HepG2 (cell line): ENCODE measurements around the gene ZDHHC3. TPM values are rescaled to one million over a fixed set of nuclear protein-coding genes. Genes with fewer than 3 reads are reported as not detected.

Source experiments
- ATAC-seq: fragments of 200-7000 bp; cut with Tn5 transposase; 3 replicates; pipeline ENCODE4 v1.9.1; 2020; ENCODE audit warnings: mild to moderate bottlenecking, moderate library complexity
- BruUV-seq: library from RNA; stranded (reverse); fragments of 400-500 nt; replicated peaks from 2 replicates; lab custom pipeline; 2021; lab: Mats Ljungman, UMichigan
- CTCF ChIA-PET: fragments of 300-600 bp; formaldehyde crosslinking; extraction: SDS; loops from one replicate; lab custom pipeline; 2021; ENCODE audit warnings: low total read pairs, inconsistent platforms, low intra/inter-chr PET ratio; lab: Yijun Ruan, JAX
- POLR2A ChIA-PET: fragments of 350-600 bp; sonication (Branson Sonifier 250); formaldehyde crosslinking; loops from one replicate; lab custom pipeline; 2020; ENCODE audit warnings: antibody characterized with exemption, inconsistent platforms; lab: Yijun Ruan, JAX
- DNase-seq: peaks from one replicate; pipeline ENCODE4 v3.0.0-alpha.2; 2015; ENCODE audit warnings: low spot score
- FAIRE-seq: peaks from 3 replicates; lab custom pipeline; 2011; peaks lifted over from hg19 to GRCh38; lab: Jason Lieb, UNC
- H2AFZ ChIP-seq: one replicate; pipeline ENCODE4 v1.6.1; 2011; ENCODE audit warnings: low read length, inconsistent platforms
- H3K27ac ChIP-seq: fragments of 300-600 bp; 3 replicates; pipeline ENCODE4 v1.8.0; 2011; ENCODE audit warnings: mixed run types, mild to moderate bottlenecking, mixed read lengths, low read length, inconsistent platforms; ENCODE audit not compliant: insufficient read depth; ENCODE audit errors: extremely low read length
- H3K27me3 ChIP-seq, 2 experiments: fragments of 200-600 bp in 1 of 2; 2 replicates in 1 of 2; 3 replicates in 1 of 2; pipeline versions ENCODE4 v1.6.0 to v1.8.0; 2011; ENCODE audit warnings: low read length in 2 of 2, mild to moderate bottlenecking in 2 of 2, moderate library complexity in 2 of 2, inconsistent platforms in 1 of 2; ENCODE audit not compliant: insufficient read depth in 2 of 2, control insufficient read depth in 1 of 2
- H3K36me3 ChIP-seq, 2 experiments: fragments of 200-600 bp in 1 of 2; replicated peaks in 1 of 2; 2 replicates in 1 of 2; 3 replicates in 1 of 2; pipeline versions ENCODE4 v1.5.1 to v1.8.0; 2011; ENCODE audit warnings: low read length in 2 of 2, inconsistent platforms in 1 of 2; ENCODE audit not compliant: insufficient read depth in 2 of 2, control insufficient read depth in 1 of 2
- H3K4me1 ChIP-seq: 2 replicates; pipeline ENCODE4 v1.5.1; 2012; ENCODE audit warnings: low read length, inconsistent platforms; ENCODE audit not compliant: insufficient read depth
- H3K4me2 ChIP-seq: 2 replicates; pipeline ENCODE4 v1.6.0; 2011; ENCODE audit warnings: low read depth, low read length, inconsistent platforms
- H3K4me3 ChIP-seq, 3 experiments: fragments of 200-600 bp in 1 of 3; sonication (generic), shearing (Covaris generic) in 1 of 3; replicated peaks in 1 of 3; 2 replicates each; pipeline ENCODE4 v1.5.1; 2011 to 2016; ENCODE audit warnings: low read length in 3 of 3, inconsistent platforms in 2 of 3, low read depth in 2 of 3, mild to moderate bottlenecking in 2 of 3, control low read depth in 1 of 3, mixed read lengths in 1 of 3; ENCODE audit not compliant: insufficient read depth in 1 of 3
- H3K79me2 ChIP-seq: one replicate; pipeline ENCODE4 v1.6.1; 2011; ENCODE audit warnings: low read length, inconsistent platforms; ENCODE audit not compliant: insufficient read depth
- H3K9ac ChIP-seq: 2 replicates; pipeline ENCODE4 v1.6.0; 2011; ENCODE audit warnings: mild to moderate bottlenecking, low read depth, low read length, inconsistent platforms; ENCODE audit not compliant: insufficient read depth
- H3K9me3 ChIP-seq: 2 replicates; pipeline ENCODE4 v1.5.1; 2012; ENCODE audit warnings: mild to moderate bottlenecking, low read length
- H4K20me1 ChIP-seq: 2 replicates; pipeline ENCODE4 v1.6.0; 2011; ENCODE audit warnings: inconsistent platforms, mild to moderate bottlenecking, low read length, moderate library complexity; ENCODE audit not compliant: insufficient read depth
- ETV5 ChIP-seq: IDR thresholded peaks from 2 replicates; pipeline ENCODE4 v1.6.1; 2018; ENCODE audit warnings: missing biosample characterization, missing genetic modification reagents, inconsistent platforms, borderline replicate concordance
- KLF11 ChIP-seq: IDR thresholded peaks from 2 replicates; pipeline ENCODE4 v1.6.1; 2016; ENCODE audit warnings: missing compliant biosample characterization
- MXD4 ChIP-seq: IDR thresholded peaks from 2 replicates; pipeline ENCODE4 v1.6.1; 2016; ENCODE audit warnings: mild to moderate bottlenecking, missing biosample characterization, missing genetic modification reagents
- POLR2AphosphoS2 ChIP-seq: IDR thresholded peaks from 2 replicates; pipeline ENCODE4 v1.6.1; 2011; ENCODE audit warnings: low read depth, low read length, improper control_type of control experiment
- TBX3 ChIP-seq: fragments of 450-650 bp; IDR thresholded peaks from 2 replicates; pipeline ENCODE4 v1.6.1; 2017; ENCODE audit warnings: antibody characterized with exemption, mild to moderate bottlenecking, inconsistent platforms, borderline replicate concordance
- ZNF383 ChIP-seq: sonication (generic); formaldehyde crosslinking; IDR thresholded peaks from 2 replicates; pipeline ENCODE4 v1.4.0; 2020; ENCODE audit warnings: missing genetic modification reagents, mild to moderate bottlenecking, borderline replicate concordance
- ZNF687 ChIP-seq: sonication (generic); formaldehyde crosslinking; IDR thresholded peaks from 2 replicates; pipeline ENCODE4 v1.5.1; 2020; ENCODE audit warnings: mild to moderate bottlenecking, missing genetic modification reagents, moderate library complexity
- WGBS: methylation state at CpG from one replicate; pipeline ENCODE4 v1.1.6; 2017; ENCODE audit warnings: low lambda C conversion rate; 5-methylcytosine and 5-hydroxymethylcytosine counted together
- in situ Hi-C: cut with HindIII; loops from 2 replicates; pipeline ENCODE4 v1.10.0; 2017; ENCODE audit warnings: low pct_unique_long_range_greater_than_20kb; ENCODE audit not compliant: extremely low pct_ligation_motif_present
- intact Hi-C: fragments of 100-400 bp; cut with micrococcal nuclease; formaldehyde crosslinking; loops from one replicate; pipeline ENCODE4 v1.10.0; 2022; ENCODE audit not compliant: unreplicated experiment
- polyA plus RNA-seq, 8 experiments: library from polyadenylated mRNA; depleted of rRNA in 3 of 8; stranded (reverse) in 7 of 8; unstranded in 1 of 8; fragments of >200 nt; fragmentation: Illumina TruSeq in 4 of 8; extraction: Trizol in 4 of 8; gene quantifications; 2 replicates each; pipeline versions ENCODE4 v1.2.1 to v1.2.3, GENCODE V29; 2011 to 2016; ENCODE audit warnings: low read depth in 4 of 8, missing spikeins in 1 of 8, mixed read lengths in 1 of 8; ENCODE audit not compliant: insufficient read depth in 1 of 8
- total RNA-seq, 5 experiments: library from RNA; depleted of rRNA; stranded (reverse); fragments of >200 nt; fragmentation: Illumina TruSeq; extraction: Trizol; gene quantifications; 2 replicates each; pipeline ENCODE4 v1.2.3, GENCODE V29; 2016; ENCODE audit warnings: low read depth in 1 of 5
- TF ChIP-seq, protein P1 (sequence below), 2 experiments: IDR thresholded peaks; 2 replicates each; pipeline ENCODE4 v1.6.1; 2011 to 2012; ENCODE audit warnings: low read length in 2 of 2, borderline replicate concordance in 1 of 2, low read depth in 1 of 2, mild to moderate bottlenecking in 1 of 2, moderate library complexity in 1 of 2

ZDHHC3 gene
- total and polyA plus RNA-seq, 2 of the 13 experiments (the other 11 are each of a cell fraction or from before 2014, with no cell fraction given) = 44.1 to 65.7 TPM

DNA sequence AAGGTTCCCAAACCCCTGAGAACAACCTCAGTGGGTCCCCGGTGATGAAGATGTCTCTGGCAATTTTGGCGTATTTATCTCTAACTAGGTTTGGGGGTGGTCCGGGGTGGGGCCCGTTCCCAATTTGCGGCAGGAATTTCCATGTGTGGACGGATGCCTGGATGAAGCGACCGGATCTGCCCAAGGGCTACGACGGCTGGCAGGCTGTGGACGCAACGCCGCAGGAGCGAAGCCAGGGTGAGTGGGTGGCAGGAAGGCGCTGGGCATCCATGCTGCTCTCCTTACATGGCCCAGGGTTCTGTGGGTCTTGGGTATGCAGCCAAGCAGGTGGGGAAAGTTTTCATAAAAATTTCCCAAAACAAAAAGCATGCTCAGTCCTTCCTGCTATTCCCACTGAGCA is 72.2 kb downstream of the ZDHHC3 start (continued):
- TF ChIP-seq, protein P1, sequence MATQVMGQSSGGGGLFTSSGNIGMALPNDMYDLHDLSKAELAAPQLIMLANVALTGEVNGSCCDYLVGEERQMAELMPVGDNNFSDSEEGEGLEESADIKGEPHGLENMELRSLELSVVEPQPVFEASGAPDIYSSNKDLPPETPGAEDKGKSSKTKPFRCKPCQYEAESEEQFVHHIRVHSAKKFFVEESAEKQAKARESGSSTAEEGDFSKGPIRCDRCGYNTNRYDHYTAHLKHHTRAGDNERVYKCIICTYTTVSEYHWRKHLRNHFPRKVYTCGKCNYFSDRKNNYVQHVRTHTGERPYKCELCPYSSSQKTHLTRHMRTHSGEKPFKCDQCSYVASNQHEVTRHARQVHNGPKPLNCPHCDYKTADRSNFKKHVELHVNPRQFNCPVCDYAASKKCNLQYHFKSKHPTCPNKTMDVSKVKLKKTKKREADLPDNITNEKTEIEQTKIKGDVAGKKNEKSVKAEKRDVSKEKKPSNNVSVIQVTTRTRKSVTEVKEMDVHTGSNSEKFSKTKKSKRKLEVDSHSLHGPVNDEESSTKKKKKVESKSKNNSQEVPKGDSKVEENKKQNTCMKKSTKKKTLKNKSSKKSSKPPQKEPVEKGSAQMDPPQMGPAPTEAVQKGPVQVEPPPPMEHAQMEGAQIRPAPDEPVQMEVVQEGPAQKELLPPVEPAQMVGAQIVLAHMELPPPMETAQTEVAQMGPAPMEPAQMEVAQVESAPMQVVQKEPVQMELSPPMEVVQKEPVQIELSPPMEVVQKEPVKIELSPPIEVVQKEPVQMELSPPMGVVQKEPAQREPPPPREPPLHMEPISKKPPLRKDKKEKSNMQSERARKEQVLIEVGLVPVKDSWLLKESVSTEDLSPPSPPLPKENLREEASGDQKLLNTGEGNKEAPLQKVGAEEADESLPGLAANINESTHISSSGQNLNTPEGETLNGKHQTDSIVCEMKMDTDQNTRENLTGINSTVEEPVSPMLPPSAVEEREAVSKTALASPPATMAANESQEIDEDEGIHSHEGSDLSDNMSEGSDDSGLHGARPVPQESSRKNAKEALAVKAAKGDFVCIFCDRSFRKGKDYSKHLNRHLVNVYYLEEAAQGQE (IDR thresholded peaks at IDR 0.05; ENCODE audit: borderline replicate concordance in 1 of 2, low read depth in 1 of 2, low read length in 2 of 2) = no peak
- TF ChIP-seq ZNF687 (CRISPR knock-in tag) (no peak), MXD4 (CRISPR knock-in tag) (no peak)

DNA sequence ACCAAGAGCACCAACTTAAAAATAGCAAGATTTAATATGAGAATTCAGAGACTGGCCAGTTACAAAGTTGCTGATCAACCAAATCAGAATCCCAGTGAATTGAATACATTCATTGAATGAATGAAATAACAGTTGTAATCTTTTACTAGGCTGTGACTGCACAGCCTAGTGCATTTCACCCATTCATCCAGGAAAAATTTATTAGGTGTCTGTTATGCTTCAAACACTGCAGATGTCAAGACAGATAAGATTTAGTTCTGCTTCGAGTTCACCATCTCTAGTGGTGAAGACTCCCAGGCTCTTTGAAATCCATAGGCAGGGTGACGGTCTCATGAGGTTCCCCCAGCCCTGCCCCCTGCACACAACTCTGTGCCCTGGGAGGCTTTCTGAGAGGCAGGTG is 72.7 kb downstream of the ZDHHC3 start:
- H3K9me3 ChIP-seq = no peaks in the 10 kb centered on the region
- ChIA-PET CTCF (no interaction called here), POLR2A (no interaction called here)
- in situ Hi-C loops = no loop called here
- H2AFZ ChIP-seq = no peak overlapping the region
- intact Hi-C loops = no loop called here
- no peaks in the 10 kb centered on the region for H3K79me2 ChIP-seq
- H3K36me3 ChIP-seq = no peaks in the 10 kb centered on the region
- WGBS = 63% methylated on average over 2 of the region's 2 CpGs
- no peak overlapping the region; a peak in 1 of 6 replicates for H3K4me3 ChIP-seq
- DNase-seq = no peak
- TF ChIP-seq ETV5 (CRISPR knock-in tag) (no peak), ZNF383 (CRISPR knock-in tag) (no peak), KLF11 (CRISPR knock-in tag) (no peak), POLR2AphosphoS2 (no peak), TBX3 (no peak)
- H4K20me1 ChIP-seq = no peaks in the 10 kb centered on the region
- peak overlapping the region; percentile 61 for H3K4me2 ChIP-seq
- no TSS peak for BruUV-seq
- no peak for FAIRE-seq
- H3K4me1 ChIP-seq = peaks cover 52% of the 10 kb centered on the region
- H3K27ac ChIP-seq = no peak overlapping the region
- peak overlapping the region; percentile 15; the same call in 1 of the 2 replicates for H3K9ac ChIP-seq
- ATAC-seq = no peak
- H3K27me3 ChIP-seq = peaks cover 0 to 3% of the 10 kb centered on the region in 2 experiments; a peak in 1 of 5 replicates
